HepG2 (cell line): Measurements from ENCODE around the gene ARRDC1. TPM values are rescaled to one million over a fixed set of nuclear protein-coding genes. Genes with fewer than 3 reads are reported as not detected.

Experiments
- AHDC1 ChIP-seq: sonication (generic); formaldehyde crosslinking; IDR thresholded peaks from 2 replicates; pipeline ENCODE4 v1.5.1; 2020; ENCODE audit warnings: mild to moderate bottlenecking, missing genetic modification reagents, borderline replicate concordance
- AKAP8 ChIP-seq: sonication (generic); formaldehyde crosslinking; IDR thresholded peaks from 2 replicates; pipeline ENCODE4 v1.5.1; 2020; ENCODE audit warnings: mild to moderate bottlenecking, missing genetic modification reagents
- ATF2 ChIP-seq: sonication (generic); formaldehyde crosslinking; IDR thresholded peaks from 2 replicates; pipeline ENCODE4 v1.4.0; 2020; ENCODE audit warnings: missing genetic modification reagents
- FOXC1 ChIP-seq: sonication (generic); formaldehyde crosslinking; IDR thresholded peaks from 2 replicates; pipeline ENCODE4 v1.8.0; 2022; ENCODE audit warnings: mild to moderate bottlenecking, missing genetic modification reagents, borderline replicate concordance
- HNRNPK ChIP-seq: fragments of 200-400 bp; formaldehyde crosslinking; IDR thresholded peaks from 2 replicates; pipeline ENCODE4 v1.6.1; 2018; ENCODE audit warnings: low read length, low read depth, moderate library complexity, mild to moderate bottlenecking; ENCODE audit not compliant: poor library complexity, severe bottlenecking
- KLF16 ChIP-seq, 2 experiments: sonication (generic) in 1 of 2; formaldehyde crosslinking in 1 of 2; IDR thresholded peaks; 2 replicates each; pipeline versions ENCODE4 v1.6.1 to v1.8.0; 2016 to 2023; ENCODE audit warnings: missing genetic modification reagents in 2 of 2, missing compliant biosample characterization in 1 of 2
- POLR2A ChIP-seq, 2 experiments: IDR thresholded peaks; 2 replicates each; pipeline ENCODE4 v1.6.1; 2011; ENCODE audit warnings: low read depth in 2 of 2, low read length in 2 of 2, mild to moderate bottlenecking in 1 of 2, moderate library complexity in 1 of 2; ENCODE audit not compliant: insufficient read depth in 1 of 2
- RBM39 ChIP-seq: fragments of 200-400 bp; formaldehyde crosslinking; IDR thresholded peaks from one replicate; pipeline ENCODE4 v1.6.1; 2018; ENCODE audit warnings: antibody characterized with exemption, mild to moderate bottlenecking, low read depth, low read length; ENCODE audit not compliant: poor library complexity, severe bottlenecking
- SSRP1 ChIP-seq: IDR thresholded peaks from 2 replicates; pipeline ENCODE4 v1.6.1; 2016; ENCODE audit warnings: control low read depth
- TFAP4 ChIP-seq: sonication (generic); IDR thresholded peaks from 2 replicates; pipeline ENCODE4 v1.6.1; 2016; ENCODE audit warnings: low read depth, borderline replicate concordance
- ZNF276 ChIP-seq: sonication (generic); formaldehyde crosslinking; IDR thresholded peaks from 2 replicates; pipeline ENCODE4 v1.4.0; 2020; ENCODE audit warnings: mild to moderate bottlenecking, low read depth, missing genetic modification reagents
- ZNF547 ChIP-seq: sonication (generic); formaldehyde crosslinking; IDR thresholded peaks from 2 replicates; pipeline ENCODE4 v1.5.1; 2020; ENCODE audit warnings: mild to moderate bottlenecking, missing genetic modification reagents
- ZNF629 ChIP-seq: sonication (generic); formaldehyde crosslinking; conservative IDR thresholded peaks from 2 replicates; pipeline ENCODE4 v1.5.0; 2020; ENCODE audit warnings: missing genetic modification reagents
- ZNF746 ChIP-seq: sonication (generic); formaldehyde crosslinking; IDR thresholded peaks from 2 replicates; pipeline ENCODE4 v1.8.0; 2022; ENCODE audit warnings: mild to moderate bottlenecking, missing genetic modification reagents
- polyA plus RNA-seq, 8 experiments: library from polyadenylated mRNA; depleted of rRNA in 3 of 8; stranded (reverse) in 7 of 8; unstranded in 1 of 8; fragments of >200 nt; fragmentation: Illumina TruSeq in 4 of 8; extraction: Trizol in 4 of 8; gene quantifications; 2 replicates each; pipeline versions ENCODE4 v1.2.1 to v1.2.3, GENCODE V29; 2011 to 2016; ENCODE audit warnings: low read depth in 4 of 8, missing spikeins in 1 of 8, mixed read lengths in 1 of 8; ENCODE audit not compliant: insufficient read depth in 1 of 8
- total RNA-seq, 5 experiments: library from RNA; depleted of rRNA; stranded (reverse); fragments of >200 nt; fragmentation: Illumina TruSeq; extraction: Trizol; gene quantifications; 2 replicates each; pipeline ENCODE4 v1.2.3, GENCODE V29; 2016; ENCODE audit warnings: low read depth in 1 of 5

The ARRDC1 gene
- total and polyA plus RNA-seq, 2 of the 13 experiments (the other 11 are each of a cell fraction or from before 2014, with no cell fraction given), result 21.7 to 44.4 TPM

- TF ChIP-seq ZNF276 (CRISPR knock-in tag) (no peak), KLF16 (CRISPR knock-in tag; IDR thresholded peaks at IDR 0.05) (0 out of 4 replicates have a peak, but pooled peaks of 1 of the 2 experiments have one; percentile 28), POLR2A (IDR thresholded peaks at IDR 0.05; ENCODE audit: insufficient read depth in 1 of 2, low read depth in 2 of 2, low read length in 2 of 2) (peak; percentile 59 to 70), HNRNPK (no peak), ZNF629 (CRISPR knock-in tag) (no peak), ZNF547 (CRISPR knock-in tag) (peak; percentile 80), AKAP8 (no peak), RBM39 (no peak), AHDC1 (no peak), FOXC1 (CRISPR knock-in tag) (0 out of 2 replicates have a peak, but pooled peaks have one; percentile 38), SSRP1 (CRISPR knock-in tag) (no peak), ATF2 (CRISPR knock-in tag) (no peak), TFAP4 (no peak), ZNF746 (CRISPR knock-in tag) (peak; percentile 25; the same call in 1 of the 2 replicates)
These were observed 14.8 kb upstream of the ARRDC1 start, which contains the start of gene ZMYND19 (continued) for GRCh38 chr9:137590469-137591383.
